ENCODE data around the gene IQUB. TPM values are rescaled to one million over a fixed set of nuclear protein-coding genes. Genes with fewer than 3 reads are reported as not detected.
"Not testable (repeated sequence)": the region's sequence is repeated elsewhere in the genome, so short reads cannot be mapped to it uniquely, and the experiment has no call there.

IQUB gene
- total and polyA plus RNA-seq, 9 donors, result 0.35 to 11.3 (median 0.93) TPM

- TF ChIP-seq EP300 (IDR thresholded peaks at IDR 0.05) (no peak), CTCF (IDR thresholded peaks at IDR 0.05) (no peak), POLR2A (IDR thresholded peaks at IDR 0.05) (no peak)
- intact Hi-C loops (cut with DNase I), result no loop called here
- WGBS, 3 donors, result 88% methylated on average over 3 of the region's 3 CpGs
- H3K27ac ChIP-seq, result no peak overlapping the region
- no peaks in the 10 kb centered on the region for H3K27me3 ChIP-seq
- no peak for DNase-seq
- no peaks in the 10 kb centered on the region for H3K9me3 ChIP-seq
- H3K4me3 ChIP-seq, result no peak overlapping the region
- no peaks in the 10 kb centered on the region for H3K36me3 ChIP-seq
- peaks cover 4% of the 10 kb centered on the region for H3K4me1 ChIP-seq (ENCODE audit: insufficient read depth)
Observed at GRCh38 chr7:123533553-123533917, 860 bp downstream of the IQUB start.

GRCh38 chr7:123532788-123533552 is 1.4 kb downstream of the IQUB start:
- intact Hi-C loops (cut with DNase I); H3K36me3 ChIP-seq; H3K27me3 ChIP-seq; H3K9me3 ChIP-seq; H3K4me1 ChIP-seq (ENCODE audit: insufficient read depth); H3K27ac ChIP-seq: not testable (repeated sequence)
- 2 to 6% (median 4%) methylated on average over 20 to 28 of the region's 33 CpGs for WGBS, 3 donors
- H3K4me3 ChIP-seq, result peak overlapping the region; percentile 33
- peak; percentile 46 to 71 (median 52) for DNase-seq

GRCh38 chr7:123532343-123532742 is 2.1 kb downstream of the IQUB start:
- WGBS, 3 donors, result 20 to 28% (median 27%) methylated on average over 5 to 6 of the region's 14 CpGs
- H3K27me3 ChIP-seq; H3K9me3 ChIP-seq; DNase-seq; H3K36me3 ChIP-seq; H3K4me1 ChIP-seq (ENCODE audit: insufficient read depth); H3K27ac ChIP-seq; intact Hi-C loops (cut with DNase I): not testable (repeated sequence)
- H3K4me3 ChIP-seq, result peak overlapping the region; percentile 33

DNA sequence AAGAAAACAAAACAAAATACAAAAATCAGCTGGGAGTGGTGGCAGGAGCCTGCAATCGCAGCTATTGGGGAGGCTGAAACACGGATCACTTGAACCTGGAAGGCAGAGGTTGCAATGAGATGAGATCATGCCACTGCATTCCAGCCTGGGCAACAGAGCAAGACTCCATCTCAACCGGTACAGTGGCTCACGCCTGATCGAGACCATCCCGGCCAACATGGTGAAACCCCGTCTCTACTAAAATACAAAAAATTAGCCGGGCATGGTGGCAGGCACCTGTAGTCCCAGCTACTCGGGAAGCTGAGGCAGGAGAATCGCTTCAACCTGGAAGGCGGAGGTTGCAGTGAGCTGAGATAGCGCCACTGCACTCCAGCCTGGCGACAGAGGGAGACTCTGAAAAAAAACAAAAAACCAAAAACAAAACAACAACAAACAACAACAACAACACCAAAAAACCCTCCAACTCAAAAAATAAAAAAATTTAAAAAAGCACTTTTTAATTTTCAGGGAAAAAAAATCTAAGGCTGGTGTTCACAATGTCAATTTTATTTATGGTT is 4.3 kb downstream of the IQUB start:
- DNase-seq; intact Hi-C loops (cut with DNase I); H3K4me1 ChIP-seq (ENCODE audit: insufficient read depth); H3K27me3 ChIP-seq; H3K4me3 ChIP-seq; H3K9me3 ChIP-seq; H3K27ac ChIP-seq; H3K36me3 ChIP-seq: not testable (repeated sequence)
- WGBS, 3 donors, result 96 to 98% (median 97%) methylated on average over 13 of the region's 13 CpGs

- 94 to 98% (median 97%) methylated on average over 5 of the region's 5 CpGs for WGBS, 3 donors
- DNase-seq, result no peak
- H3K27me3 ChIP-seq, result no peaks in the 10 kb centered on the region
- intact Hi-C loops (cut with DNase I), result no loop called here
- no peaks in the 10 kb centered on the region for H3K36me3 ChIP-seq
- no peaks in the 10 kb centered on the region for H3K4me1 ChIP-seq (ENCODE audit: insufficient read depth)
- no peaks in the 10 kb centered on the region for H3K9me3 ChIP-seq
- no peak overlapping the region for H3K27ac ChIP-seq
- no peak for TF ChIP-seq EP300 (IDR thresholded peaks at IDR 0.05)
- TF ChIP-seq POLR2A (IDR thresholded peaks at IDR 0.05), result no peak
- TF ChIP-seq CTCF (IDR thresholded peaks at IDR 0.05), result no peak
- H3K4me3 ChIP-seq, result no peak overlapping the region
Observed at GRCh38 chr7:123528265-123528664, 6.1 kb downstream of the IQUB start.

- 90 to 93% (median 91%) methylated on average over 13 to 23 of the region's 24 CpGs for WGBS, 3 donors
Observed at GRCh38 chr7:123527712-123528225, 6.6 kb downstream of the IQUB start.

GRCh38 chr7:123526533-123526932 is 7.9 kb downstream of the IQUB start:
- H3K27me3 ChIP-seq; H3K4me3 ChIP-seq; H3K9me3 ChIP-seq; H3K27ac ChIP-seq; H3K36me3 ChIP-seq; H3K4me1 ChIP-seq (ENCODE audit: insufficient read depth); intact Hi-C loops (cut with DNase I); DNase-seq: not testable (repeated sequence)
- 92 to 99% (median 98%) methylated on average over 6 of the region's 7 CpGs for WGBS, 3 donors

More at GRCh38 chr7:123527712-123528225, 6.6 kb downstream of the IQUB start:
- intact Hi-C loops (cut with DNase I); DNase-seq; H3K4me3 ChIP-seq; H3K4me1 ChIP-seq (ENCODE audit: insufficient read depth); H3K27me3 ChIP-seq; H3K9me3 ChIP-seq; H3K27ac ChIP-seq; H3K36me3 ChIP-seq: not testable (repeated sequence)

Data from ovary (tissue), 9 donors.